Upper lobe of left lung (tissue), 4 donors: ENCODE results near the gene SZT2.

Experiments
- EP300 ChIP-seq, 4 donors: sonication (generic); formaldehyde crosslinking; IDR thresholded peaks; one replicate each; pipeline ENCODE4 v1.5.1; 2017; ENCODE audit warnings: antibody characterized with exemption in 4 of 4, control low read depth in 2 of 4
- POLR2A ChIP-seq, 4 donors: fragments of 450-650 bp; IDR thresholded peaks; one replicate each; pipeline ENCODE4 v1.5.1; 2016 to 2017; ENCODE audit warnings: antibody characterized with exemption in 4 of 4, mild to moderate bottlenecking in 2 of 4
- POLR2AphosphoS5 ChIP-seq, 2 donors: sonication (generic); formaldehyde crosslinking; IDR thresholded peaks; one replicate each; pipeline ENCODE4 v1.5.1; 2017; ENCODE audit warnings: antibody characterized with exemption in 2 of 2
- TF ChIP-seq, protein P1 (sequence below), 6 experiments: fragments of 450-650 bp in 4 of 6; fragments of 200-600 bp in 2 of 6; sonication (generic) in 2 of 6; IDR thresholded peaks; one replicate each; pipeline ENCODE4 v1.5.1; 2016 to 2019; ENCODE audit warnings: antibody characterized with exemption in 6 of 6

DNA sequence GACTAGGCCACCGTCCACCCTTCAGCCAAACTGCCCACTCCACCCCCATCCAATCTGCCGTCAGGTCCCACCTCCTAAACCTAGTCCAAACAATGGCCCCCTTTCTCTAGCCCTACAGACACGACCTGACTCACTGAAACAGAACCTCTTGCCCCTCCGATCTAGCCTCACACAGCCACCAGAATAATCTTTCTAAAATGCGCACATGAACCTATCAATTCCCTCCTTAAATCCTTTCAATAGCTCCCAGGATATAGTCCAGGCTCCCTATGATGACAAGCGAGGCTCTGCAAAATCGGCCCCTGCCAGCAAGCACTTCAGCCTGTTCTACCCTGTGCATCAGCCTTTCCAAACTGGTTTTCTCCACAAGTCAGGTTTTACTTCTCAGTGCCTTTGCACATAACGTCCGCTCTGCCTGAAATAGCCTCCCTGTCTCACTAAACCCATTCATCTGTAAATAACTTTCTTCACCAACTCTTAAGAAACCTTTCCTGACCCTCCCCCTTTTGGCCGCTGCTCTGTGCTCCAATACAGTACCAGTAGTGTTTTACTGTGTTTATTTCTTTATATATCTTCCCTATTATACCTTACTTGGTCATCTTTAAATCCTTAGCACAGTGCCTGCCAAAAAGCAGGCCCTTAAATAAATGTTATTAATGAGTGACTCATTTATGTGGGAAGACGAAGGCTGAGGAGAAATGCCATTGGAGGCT is 39.9 kb upstream of the SZT2 start:
- TF ChIP-seq, protein P1, sequence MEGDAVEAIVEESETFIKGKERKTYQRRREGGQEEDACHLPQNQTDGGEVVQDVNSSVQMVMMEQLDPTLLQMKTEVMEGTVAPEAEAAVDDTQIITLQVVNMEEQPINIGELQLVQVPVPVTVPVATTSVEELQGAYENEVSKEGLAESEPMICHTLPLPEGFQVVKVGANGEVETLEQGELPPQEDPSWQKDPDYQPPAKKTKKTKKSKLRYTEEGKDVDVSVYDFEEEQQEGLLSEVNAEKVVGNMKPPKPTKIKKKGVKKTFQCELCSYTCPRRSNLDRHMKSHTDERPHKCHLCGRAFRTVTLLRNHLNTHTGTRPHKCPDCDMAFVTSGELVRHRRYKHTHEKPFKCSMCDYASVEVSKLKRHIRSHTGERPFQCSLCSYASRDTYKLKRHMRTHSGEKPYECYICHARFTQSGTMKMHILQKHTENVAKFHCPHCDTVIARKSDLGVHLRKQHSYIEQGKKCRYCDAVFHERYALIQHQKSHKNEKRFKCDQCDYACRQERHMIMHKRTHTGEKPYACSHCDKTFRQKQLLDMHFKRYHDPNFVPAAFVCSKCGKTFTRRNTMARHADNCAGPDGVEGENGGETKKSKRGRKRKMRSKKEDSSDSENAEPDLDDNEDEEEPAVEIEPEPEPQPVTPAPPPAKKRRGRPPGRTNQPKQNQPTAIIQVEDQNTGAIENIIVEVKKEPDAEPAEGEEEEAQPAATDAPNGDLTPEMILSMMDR (IDR thresholded peaks at IDR 0.05), result no peak
- TF ChIP-seq POLR2A (IDR thresholded peaks at IDR 0.05) (no peak), POLR2AphosphoS5 (IDR thresholded peaks at IDR 0.05) (no peak), EP300 (IDR thresholded peaks at IDR 0.05) (no peak)
